Thyroid gland (tissue), 4 donors: ENCODE results near the gene GRM4. TPM values are rescaled to one million over a fixed set of nuclear protein-coding genes. Genes with fewer than 3 reads are reported as not detected.

ENCODE experiments used
- DNase-seq, 2 donors: peaks; one replicate each; pipeline ENCODE4 v3.0.0-alpha.2; 2019
- H3K27ac ChIP-seq, 3 donors: fragments of 200-600 bp; sonication (generic); 1 replicate in 2 of 3; 2 replicates in 1 of 3; pipeline ENCODE4 v1.5.1; 2016 to 2019; ENCODE audit warnings: mild to moderate bottlenecking in 1 of 3, moderate library complexity in 1 of 3
- H3K27me3 ChIP-seq: fragments of 200-600 bp; sonication (generic); one replicate; pipeline ENCODE4 v1.5.1; 2019
- H3K36me3 ChIP-seq, 2 donors: fragments of 200-600 bp; sonication (generic); one replicate each; pipeline ENCODE4 v1.5.1; 2016 to 2019
- H3K4me1 ChIP-seq, 2 donors: fragments of 200-600 bp; sonication (generic); one replicate each; pipeline ENCODE4 v1.5.1; 2017 to 2019
- H3K4me3 ChIP-seq, 3 donors: fragments of 200-600 bp; sonication (generic); replicated peaks in 1 of 3; 1 replicate in 2 of 3; 2 replicates in 1 of 3; pipeline ENCODE4 v1.5.1; 2016; ENCODE audit warnings: mild to moderate bottlenecking in 1 of 3
- H3K9me3 ChIP-seq: fragments of 200-600 bp; sonication (generic); one replicate; pipeline ENCODE4 v1.5.1; 2017
- CTCF ChIP-seq, 6 experiments: fragments of 200-600 bp in 3 of 6; fragments of 450-650 bp in 3 of 6; sonication (generic) in 3 of 6; IDR thresholded peaks; one replicate each; pipeline ENCODE4 v1.5.1; 2016 to 2019; ENCODE audit warnings: antibody characterized with exemption in 6 of 6, mild to moderate bottlenecking in 2 of 6, inconsistent platforms in 1 of 6, moderate library complexity in 1 of 6
- POLR2A ChIP-seq, 2 donors: fragments of 450-650 bp; IDR thresholded peaks; one replicate each; pipeline ENCODE4 v1.6.1; 2017; ENCODE audit warnings: antibody characterized with exemption in 2 of 2, mild to moderate bottlenecking in 2 of 2, moderate library complexity in 1 of 2
- WGBS, 2 donors: methylation state at CpG; one replicate each; pipeline ENCODE4 v1.1.5; 2017; 5-methylcytosine and 5-hydroxymethylcytosine counted together
- intact Hi-C: fragments of 100-400 bp; cut with DNase I; formaldehyde crosslinking; loops from one replicate; pipeline ENCODE4 v1.15.1; 2023
- total RNA-seq, 4 donors: library from RNA; depleted of rRNA; stranded (reverse); fragments of >200 nt; gene quantifications; one replicate each; pipeline ENCODE4 v1.2.3, GENCODE V29; 2016

GRM4 gene
- total RNA-seq, 4 donors from 2014 or later: under 0.01 TPM; not detected in 3

GRCh38 chr6:33981861-33982260 is 164.0 kb downstream of the GRM4 start:
- 83 to 92% methylated on average over 4 of the region's 4 CpGs for WGBS, 2 donors
- DNase-seq: no peak
- H3K4me1 ChIP-seq: no peaks in the 10 kb centered on the region
- TF ChIP-seq POLR2A (IDR thresholded peaks at IDR 0.05): no peak
- no peaks in the 10 kb centered on the region for H3K9me3 ChIP-seq
- no peak overlapping the region for H3K27ac ChIP-seq
- no peaks in the 10 kb centered on the region for H3K27me3 ChIP-seq
- intact Hi-C loops: no loop called here
- no peaks in the 10 kb centered on the region for H3K36me3 ChIP-seq
- H3K4me3 ChIP-seq: no peak overlapping the region

- TF ChIP-seq POLR2A (IDR thresholded peaks at IDR 0.05) (no peak), CTCF (IDR thresholded peaks at IDR 0.05) (no peak)
- no peak for DNase-seq
- H3K27me3 ChIP-seq: no peaks in the 10 kb centered on the region
These were observed 164.5 kb downstream of the GRM4 start for GRCh38 chr6:33981421-33981820.

GRCh38 chr6:33980176-33981175 is 165.4 kb downstream of the GRM4 start:
- intact Hi-C loops: no loop called here
- H3K27me3 ChIP-seq: no peaks in the 10 kb centered on the region
- H3K27ac ChIP-seq: no peak overlapping the region
- TF ChIP-seq POLR2A (IDR thresholded peaks at IDR 0.05) (no peak), CTCF (IDR thresholded peaks at IDR 0.05) (no peak)
- DNase-seq: no peak
- H3K9me3 ChIP-seq: no peaks in the 10 kb centered on the region
- 83 to 86% methylated on average over 25 of the region's 25 CpGs for WGBS, 2 donors
- no peaks in the 10 kb centered on the region for H3K36me3 ChIP-seq
- no peak overlapping the region for H3K4me3 ChIP-seq
- no peaks in the 10 kb centered on the region for H3K4me1 ChIP-seq

More at GRCh38 chr6:33981421-33981820, 164.5 kb downstream of the GRM4 start:
- WGBS, 2 donors: 88 to 97% methylated on average over 7 of the region's 7 CpGs
- Histone ChIP-seq H3K4me1 (no peaks in the 10 kb centered on the region), H3K27ac (no peak overlapping the region), H3K4me3 (no peak overlapping the region), H3K36me3 (no peaks in the 10 kb centered on the region), H3K9me3 (no peaks in the 10 kb centered on the region)
- intact Hi-C loops: no loop called here

GRCh38 chr6:33979750-33980149 is 166.1 kb downstream of the GRM4 start:
- intact Hi-C loops: no loop called here
- DNase-seq: no peak
- H3K36me3 ChIP-seq: no peaks in the 10 kb centered on the region
- H3K9me3 ChIP-seq: no peaks in the 10 kb centered on the region
- TF ChIP-seq POLR2A (IDR thresholded peaks at IDR 0.05) (no peak), CTCF (IDR thresholded peaks at IDR 0.05) (no peak)
- no peaks in the 10 kb centered on the region for H3K27me3 ChIP-seq
- H3K4me3 ChIP-seq: no peak overlapping the region
- no peak overlapping the region for H3K27ac ChIP-seq
- WGBS, 2 donors: 82 to 93% methylated on average over 4 of the region's 4 CpGs
- H3K4me1 ChIP-seq: no peaks in the 10 kb centered on the region

GRCh38 chr6:33978412-33979150 is 167.3 kb downstream of the GRM4 start:
- H3K4me3 ChIP-seq: no peak overlapping the region
- intact Hi-C loops: no loop called here
- DNase-seq: no peak
- no peaks in the 10 kb centered on the region for H3K9me3 ChIP-seq
- no peak for TF ChIP-seq POLR2A (IDR thresholded peaks at IDR 0.05)
- no peak for TF ChIP-seq CTCF (IDR thresholded peaks at IDR 0.05)
- H3K27me3 ChIP-seq: no peaks in the 10 kb centered on the region
- H3K27ac ChIP-seq: no peak overlapping the region
- no peaks in the 10 kb centered on the region for H3K36me3 ChIP-seq
- WGBS, 2 donors: 79 to 83% methylated on average over 16 of the region's 16 CpGs
- no peaks in the 10 kb centered on the region for H3K4me1 ChIP-seq
